ENCODE results near the gene ADM. TPM values are rescaled to one million over a fixed set of nuclear protein-coding genes. Genes with fewer than 3 reads are reported as not detected.
"Not testable (repeated sequence)": the region's sequence is repeated elsewhere in the genome, so short reads cannot be mapped to it uniquely, and the experiment has no call there.

ADM gene, protein sequence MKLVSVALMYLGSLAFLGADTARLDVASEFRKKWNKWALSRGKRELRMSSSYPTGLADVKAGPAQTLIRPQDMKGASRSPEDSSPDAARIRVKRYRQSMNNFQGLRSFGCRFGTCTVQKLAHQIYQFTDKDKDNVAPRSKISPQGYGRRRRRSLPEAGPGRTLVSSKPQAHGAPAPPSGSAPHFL
- 10 to 100 TPM; 47.1 to 81.7 TPM for total RNA-seq
- long read RNA-seq, transcript ADM-201 (4 exons, 1,885 nt), result major isoform, 42 of 71 reads
- long read RNA-seq, partial matches to known transcripts, result 4 of 71 reads
- long read RNA-seq, other reads (novel, unspliced or antisense), result 21 of 71 reads

DNA sequence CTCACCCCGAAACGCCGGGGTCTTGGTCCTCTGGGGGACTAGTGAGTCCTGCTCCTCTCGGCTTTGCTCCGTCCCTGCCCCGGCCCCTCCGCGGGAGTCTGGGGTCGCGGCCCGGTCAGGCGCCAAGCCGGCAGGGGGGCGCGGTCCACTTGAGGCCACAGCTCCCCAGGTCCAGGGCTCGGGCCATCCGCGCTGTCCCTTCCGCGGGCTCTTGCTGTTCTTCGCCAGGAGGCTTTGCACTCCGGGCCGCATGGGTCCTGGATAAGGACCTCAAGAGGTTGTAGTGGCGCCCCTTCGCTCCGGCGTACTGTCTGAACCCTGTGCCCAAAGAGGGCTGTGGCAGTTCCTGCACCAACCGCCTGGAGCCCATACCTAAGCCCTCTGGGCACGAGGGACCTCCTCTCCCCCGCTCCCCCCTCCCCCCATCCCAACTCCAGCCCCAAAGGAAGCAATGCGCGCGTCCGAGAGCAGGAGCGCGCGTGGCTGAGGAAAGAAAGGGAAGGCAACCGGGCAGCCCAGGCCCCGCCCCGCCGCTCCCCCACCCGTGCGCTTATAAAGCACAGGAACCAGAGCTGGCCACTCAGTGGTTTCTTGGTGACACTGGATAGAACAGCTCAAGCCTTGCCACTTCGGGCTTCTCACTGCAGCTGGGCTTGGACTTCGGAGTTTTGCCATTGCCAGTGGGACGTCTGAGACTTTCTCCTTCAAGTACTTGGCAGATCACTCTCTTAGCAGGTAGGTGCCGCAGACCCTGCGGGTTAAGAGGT is at the start of gene ADM:
TSS of gene ADM (plus strand) at position 579 of the 767 bp plus-strand sequence. CDS start 628 bp downstream, outside the sequence.
- peak; percentile 47 for ATAC-seq
- DNase-seq, result peak; percentile 90 to 91
- intact Hi-C loops (cut with DNase I, micrococcal nuclease), result loop anchor here in 1 of 2 donors (5.0 kb wide), 2 partner anchors 97 to 547 kb away; no protein-coding TSS in a partner anchor

DNA sequence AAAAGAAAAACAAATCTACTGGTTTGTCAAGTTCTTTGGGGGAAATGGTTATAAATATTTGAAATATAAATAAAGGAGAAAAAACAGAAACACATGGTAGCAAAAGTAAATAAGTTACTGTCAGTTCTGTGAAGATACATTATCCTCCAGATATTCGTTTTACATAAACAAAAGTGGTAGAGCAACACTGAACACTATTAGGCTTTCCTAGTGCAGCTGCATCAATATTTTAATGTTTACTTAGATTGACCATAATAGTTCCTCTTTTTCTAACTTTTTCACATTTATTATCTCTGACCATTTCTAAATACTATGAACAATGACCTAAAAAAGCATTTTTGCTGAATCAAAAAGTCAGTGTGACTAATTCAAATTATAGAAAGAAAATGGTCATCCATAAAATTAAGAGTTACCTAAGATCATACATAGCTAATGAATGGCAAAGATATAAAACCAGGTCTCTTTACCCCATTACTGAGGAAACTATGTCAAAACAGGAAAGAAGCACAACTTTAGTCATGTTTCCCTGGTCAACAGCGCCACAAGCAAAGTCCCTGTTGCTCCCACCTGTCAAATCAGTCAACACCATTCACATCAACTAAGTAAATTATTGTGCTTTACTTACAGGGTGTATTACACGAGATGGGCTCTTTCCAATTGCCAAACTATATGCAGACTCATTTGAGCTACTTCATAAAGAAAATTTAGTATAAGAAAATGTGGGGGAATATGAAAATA is 49.3 kb upstream of the ADM start:
- DNase-seq, result no peak
- no peak for ATAC-seq
- intact Hi-C loops (cut with DNase I, micrococcal nuclease), result no loop called here

DNA sequence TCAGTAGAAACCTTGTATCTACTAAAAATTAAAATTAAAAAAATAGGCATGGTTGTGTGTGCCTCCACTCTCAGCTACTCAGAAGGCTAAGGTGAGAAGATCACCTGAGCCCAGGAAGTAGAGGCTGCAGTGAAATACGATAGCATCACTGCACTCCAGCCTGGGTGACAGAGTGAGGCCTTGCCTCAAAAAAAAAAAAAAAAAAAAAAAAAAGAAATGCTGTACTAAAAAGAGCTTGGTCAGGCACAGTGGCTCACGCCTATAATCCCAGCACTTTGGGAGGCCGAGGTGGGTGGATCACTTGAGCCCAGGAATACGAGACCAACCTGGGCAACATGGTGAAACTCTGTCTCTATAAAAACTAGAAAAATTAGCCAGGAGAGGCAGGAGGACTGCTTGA is 47.4 kb upstream of the ADM start:
- intact Hi-C loops (cut with DNase I, micrococcal nuclease), result no loop called here
- no peak for DNase-seq
- ATAC-seq, result no peak

DNA sequence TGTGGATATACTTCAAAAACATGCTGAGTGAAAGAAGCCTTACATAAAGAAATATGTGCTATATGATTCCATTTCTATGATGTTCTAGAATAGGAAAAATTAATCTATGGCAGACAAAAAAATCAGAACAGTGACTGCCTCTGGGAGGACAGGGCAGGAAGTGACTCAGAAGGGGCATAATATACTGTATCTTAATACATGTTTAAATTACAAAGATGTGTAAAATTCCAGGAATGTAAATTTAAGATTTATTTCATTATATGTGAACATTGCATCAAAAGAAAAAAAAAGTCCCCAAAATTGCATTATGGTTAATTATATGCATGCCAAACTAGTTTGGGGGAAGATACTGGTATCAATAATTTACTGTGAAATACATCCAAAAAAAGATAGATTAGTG is 43.1 kb upstream of the ADM start:
- DNase-seq (no peak), ATAC-seq (no peak)
- intact Hi-C loops (cut with DNase I, micrococcal nuclease), result no loop called here

DNA sequence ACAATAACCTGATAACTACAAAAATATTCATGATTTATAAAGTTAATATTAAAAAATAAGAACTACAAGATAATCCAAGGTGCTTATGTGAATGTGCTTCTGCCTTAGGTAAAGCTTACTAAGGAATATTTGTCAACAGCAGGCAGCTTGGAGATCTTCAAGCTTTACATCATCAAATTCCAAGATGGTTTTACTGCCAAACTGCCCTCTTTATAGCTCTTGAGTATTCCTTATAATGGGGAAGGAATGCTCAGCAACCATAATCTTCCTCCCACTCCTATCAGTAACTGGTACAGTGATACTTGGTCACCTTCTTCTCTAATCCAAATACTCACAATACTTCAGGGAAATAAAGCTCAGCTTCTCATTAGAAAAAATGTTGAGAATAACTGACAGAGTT is 40.9 kb upstream of the ADM start:
- no peak for ATAC-seq
- intact Hi-C loops (cut with DNase I, micrococcal nuclease), result no loop called here

DNA sequence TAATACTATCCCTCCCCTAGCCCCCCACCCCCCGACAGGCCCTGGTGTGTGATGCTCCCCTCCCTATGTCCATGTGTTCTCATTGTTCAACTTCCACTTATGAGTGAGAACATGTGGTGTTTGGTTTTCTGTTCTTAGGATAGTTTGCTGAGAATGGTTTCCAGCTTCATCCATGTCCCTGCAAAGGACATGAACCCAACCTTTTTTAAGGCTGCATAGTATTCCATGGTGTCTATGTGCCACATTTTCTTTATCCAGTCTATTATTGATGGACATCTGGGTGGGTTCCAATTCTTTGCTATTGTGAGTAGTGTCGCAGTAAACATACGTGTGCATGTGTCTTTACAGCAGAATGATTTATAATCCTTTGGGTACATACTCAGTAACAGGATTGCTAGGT is 40.2 kb upstream of the ADM start:
- ATAC-seq; DNase-seq; intact Hi-C loops (cut with DNase I, micrococcal nuclease): not testable (repeated sequence)

More for the DNA sequence above, 40.9 kb upstream of the ADM start:
- DNase-seq, result no peak

DNA sequence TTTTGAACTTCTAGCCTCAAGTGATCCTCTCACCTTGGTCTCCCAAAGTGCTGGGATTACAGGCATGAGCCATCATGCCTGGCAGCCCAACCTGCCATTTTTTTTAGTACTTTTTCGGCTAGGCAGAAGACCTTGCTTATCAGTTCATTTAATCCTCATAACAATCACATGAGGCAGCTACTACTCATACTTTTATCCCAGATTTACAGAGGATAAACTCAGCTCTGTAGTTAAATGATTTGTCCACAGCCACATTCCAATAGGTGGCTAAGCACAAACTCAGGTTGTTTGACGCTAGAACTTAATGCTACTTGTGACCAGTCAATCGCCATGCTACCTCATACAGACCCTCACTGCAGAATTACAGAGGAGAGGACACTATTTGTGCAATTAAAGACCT is 38.9 kb upstream of the ADM start:
- intact Hi-C loops (cut with DNase I, micrococcal nuclease), result no loop called here
- no peak for ATAC-seq
- no peak for DNase-seq

DNA sequence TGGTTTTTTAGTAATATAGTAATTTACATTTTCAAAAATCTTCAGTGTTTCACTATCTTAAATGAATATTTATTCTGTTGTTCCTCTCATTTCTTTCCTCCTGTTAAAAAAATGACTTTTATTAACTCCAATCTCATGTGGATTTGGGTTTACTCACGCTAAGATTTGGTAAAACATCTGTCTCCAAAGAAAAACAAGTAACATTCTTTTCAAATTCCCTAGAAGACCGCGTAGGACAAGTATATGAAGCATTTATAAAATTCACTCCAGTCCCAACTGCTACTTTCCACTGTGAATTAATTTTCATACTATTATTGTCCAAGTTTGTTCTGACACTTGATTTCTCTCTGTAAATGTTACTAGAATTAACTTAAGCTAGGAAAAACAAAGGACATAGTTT is 37.1 kb upstream of the ADM start:
- intact Hi-C loops (cut with DNase I, micrococcal nuclease), result no loop called here
- no peak for DNase-seq
- no peak for ATAC-seq

DNA sequence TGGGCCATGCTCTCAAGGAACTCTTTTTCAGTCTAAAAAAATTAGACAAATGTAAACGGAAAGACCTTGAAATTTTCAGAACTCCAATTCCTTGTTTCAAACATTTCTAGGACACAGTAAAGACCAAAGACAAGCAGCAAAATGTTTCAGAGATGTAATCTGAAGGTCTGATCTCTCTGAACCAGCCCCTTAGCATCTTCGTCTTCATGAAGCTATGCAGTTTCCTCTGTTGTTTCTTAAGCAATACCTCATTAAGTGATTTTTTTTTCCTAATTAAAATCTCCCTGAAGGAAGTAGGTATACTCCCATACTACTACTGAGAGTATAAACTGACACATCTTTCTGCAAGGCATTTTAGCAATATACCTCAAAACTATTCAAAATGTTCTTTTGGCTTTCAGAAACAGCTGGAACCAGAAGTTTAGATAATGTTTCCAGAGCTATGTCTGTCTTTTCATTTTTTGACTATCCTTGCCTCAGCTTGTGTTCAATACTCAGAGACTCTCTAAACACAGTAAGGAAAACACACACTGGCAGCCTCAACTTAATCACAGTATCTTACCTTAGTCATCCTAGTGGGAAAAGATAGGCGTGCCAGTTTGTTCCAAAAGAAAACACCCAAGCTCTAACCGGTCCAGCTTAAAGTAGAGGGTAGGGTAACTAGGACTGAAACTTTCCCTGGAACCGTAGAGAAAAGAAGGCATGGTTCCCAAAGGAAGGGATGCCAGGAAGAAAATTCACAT is 36.0 kb upstream of the ADM start:
- intact Hi-C loops (cut with DNase I, micrococcal nuclease), result no loop called here
- no peak for ATAC-seq
- no peak for DNase-seq

DNA sequence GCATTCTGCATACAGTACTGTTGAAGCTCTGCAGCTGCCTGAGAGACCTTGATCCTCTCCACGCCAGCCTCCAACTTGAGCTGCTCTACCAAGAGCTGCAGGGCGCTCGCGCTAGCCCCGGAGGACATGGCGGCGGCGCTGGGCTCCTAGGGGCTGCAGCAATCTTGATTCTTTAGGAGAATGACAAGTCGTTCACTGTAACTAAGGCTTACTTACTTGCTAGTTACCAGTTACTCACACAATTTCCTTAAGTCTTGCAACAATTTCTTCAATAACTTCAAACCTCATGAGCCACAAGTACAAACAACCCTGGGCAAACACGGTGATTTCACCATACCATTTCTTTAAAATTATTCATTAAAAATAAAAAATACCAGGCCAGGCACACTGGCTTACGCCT is 32.7 kb upstream of the ADM start:
- no peak for ATAC-seq
- intact Hi-C loops (cut with DNase I, micrococcal nuclease), result no loop called here
- no peak for DNase-seq

DNA sequence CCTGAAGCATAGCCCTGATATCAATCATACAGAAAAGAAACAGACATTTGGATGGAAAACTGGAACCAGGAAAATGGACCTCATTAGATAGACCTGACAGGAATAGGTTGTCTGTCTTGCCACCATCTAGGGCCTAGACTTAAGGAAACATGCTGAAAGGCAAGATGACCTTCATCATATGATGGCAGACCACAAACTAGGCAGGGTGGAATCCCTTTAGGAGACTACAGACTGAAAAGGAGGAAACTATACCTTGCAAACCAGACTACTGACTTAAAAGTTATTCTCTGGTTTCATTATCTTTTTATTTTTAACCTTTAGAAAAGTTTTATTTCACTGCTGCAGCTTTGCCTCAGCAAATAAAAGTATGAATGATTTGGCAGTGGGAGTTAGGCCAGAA is 31.1 kb upstream of the ADM start:
- ATAC-seq, result no peak
- no peak for DNase-seq
- intact Hi-C loops (cut with DNase I, micrococcal nuclease), result no loop called here

DNA sequence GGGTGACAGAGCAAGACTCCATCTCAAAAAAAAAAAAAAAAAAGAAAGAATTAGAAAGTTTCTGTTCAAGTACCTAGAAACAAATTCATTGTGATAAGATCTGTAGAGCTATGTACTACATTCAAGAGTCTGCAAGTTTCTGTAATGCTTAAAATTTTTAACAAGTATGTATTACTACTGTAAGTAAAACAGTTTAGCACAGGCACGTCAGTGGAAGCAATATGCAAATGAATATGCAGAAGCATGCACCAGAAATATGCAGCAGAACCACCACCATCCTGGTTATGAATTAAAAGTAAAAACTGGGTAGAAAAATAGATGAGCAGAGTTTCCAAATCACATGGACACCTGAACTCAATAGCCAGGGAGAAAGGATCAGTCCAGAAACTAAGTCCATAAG is 30.1 kb upstream of the ADM start:
- intact Hi-C loops (cut with DNase I, micrococcal nuclease), result no loop called here
- no peak for DNase-seq
- ATAC-seq, result no peak

DNA sequence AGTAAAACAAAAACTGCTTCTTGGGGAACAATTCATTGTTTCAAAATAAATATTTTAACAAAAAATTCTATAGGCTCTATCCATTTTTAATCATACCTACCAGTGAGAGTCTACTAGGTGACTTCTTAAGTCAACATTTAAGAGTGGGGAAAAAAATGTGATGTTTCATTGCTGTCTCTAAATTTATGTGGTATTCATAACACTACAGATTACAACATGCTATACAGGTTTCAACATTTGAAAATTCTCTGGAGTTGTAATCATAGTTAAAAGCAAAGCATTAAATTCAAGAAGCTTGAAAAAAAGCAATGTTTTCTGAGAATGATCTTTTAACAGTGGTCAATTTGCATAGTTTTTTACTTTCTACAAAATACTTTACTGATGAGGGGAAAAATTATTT is 29.2 kb upstream of the ADM start:
- ATAC-seq, result no peak
- DNase-seq, result no peak
- intact Hi-C loops (cut with DNase I, micrococcal nuclease), result no loop called here

DNA sequence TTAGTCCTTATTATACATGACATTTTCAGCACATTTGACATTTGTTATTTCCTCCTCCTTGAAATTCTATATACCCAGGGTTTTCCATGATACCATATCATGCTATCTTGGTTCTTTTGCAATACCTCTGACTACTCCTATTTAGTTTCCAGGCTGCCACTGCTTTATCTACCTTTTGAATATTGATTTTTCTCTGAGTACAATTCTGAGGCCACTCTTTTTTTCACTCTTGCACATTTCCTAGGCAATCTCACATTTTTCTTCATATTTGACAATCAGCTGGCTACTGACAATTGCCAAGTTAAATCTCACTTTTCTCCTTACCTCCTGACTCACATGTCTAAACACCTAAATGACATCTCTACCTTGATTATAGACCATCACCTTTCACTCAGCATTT is 22.8 kb upstream of the ADM start:
- DNase-seq (no peak), ATAC-seq (no peak)
- intact Hi-C loops (cut with DNase I, micrococcal nuclease), result no loop called here

DNA sequence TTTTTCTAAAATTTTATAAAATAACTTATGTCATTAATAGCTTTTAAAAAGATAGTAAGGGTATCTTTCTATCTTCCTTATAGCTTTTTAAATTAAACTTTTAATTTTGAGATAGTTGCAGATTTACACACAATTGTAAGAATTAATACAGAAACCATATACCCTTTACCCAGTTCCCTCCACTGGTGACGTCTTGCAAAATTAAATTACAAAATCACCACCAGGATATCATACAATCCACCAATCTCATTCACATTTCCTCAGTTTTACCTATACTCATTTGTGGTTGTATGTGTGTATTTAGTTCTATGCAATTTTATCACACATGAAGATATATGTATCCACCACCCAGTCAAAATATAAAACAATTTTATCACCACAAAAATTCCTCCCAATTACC is 20.9 kb upstream of the ADM start:
- intact Hi-C loops (cut with DNase I, micrococcal nuclease), result no loop called here
- no peak for ATAC-seq
- no peak for DNase-seq

DNA sequence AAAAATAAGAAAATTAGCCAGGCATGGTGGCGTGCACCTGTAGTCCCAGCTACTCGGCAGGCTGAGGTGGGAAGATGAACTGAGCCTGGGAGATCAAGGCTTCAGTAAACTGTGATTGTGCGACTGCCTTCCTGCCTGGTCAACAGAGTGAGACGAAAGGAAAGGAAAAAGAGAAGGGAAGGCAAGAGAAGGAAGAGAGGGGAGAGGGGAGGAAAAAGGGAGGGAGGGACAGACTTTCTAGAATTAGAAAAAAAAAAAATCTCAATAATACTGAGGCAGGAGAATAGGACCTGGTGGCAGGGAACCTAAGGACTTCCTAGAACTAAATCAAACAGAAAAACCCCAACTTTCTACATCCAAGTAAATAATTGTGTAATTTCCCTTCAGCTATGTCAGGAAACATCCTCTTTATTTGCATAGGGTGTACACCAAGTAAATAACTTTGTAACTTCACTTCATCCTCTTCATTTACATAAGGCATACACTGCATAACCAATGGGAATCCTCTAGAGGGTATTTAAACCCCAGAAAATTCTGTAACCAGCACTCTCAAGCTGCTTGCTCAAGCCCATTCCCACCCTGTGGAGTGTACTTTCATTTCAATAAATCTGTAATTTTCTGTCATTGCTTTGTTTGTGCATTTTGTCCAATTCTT is 19.6 kb upstream of the ADM start:
- DNase-seq (no peak), ATAC-seq (peak; percentile 41)
- intact Hi-C loops (cut with DNase I, micrococcal nuclease), result no loop called here

DNA sequence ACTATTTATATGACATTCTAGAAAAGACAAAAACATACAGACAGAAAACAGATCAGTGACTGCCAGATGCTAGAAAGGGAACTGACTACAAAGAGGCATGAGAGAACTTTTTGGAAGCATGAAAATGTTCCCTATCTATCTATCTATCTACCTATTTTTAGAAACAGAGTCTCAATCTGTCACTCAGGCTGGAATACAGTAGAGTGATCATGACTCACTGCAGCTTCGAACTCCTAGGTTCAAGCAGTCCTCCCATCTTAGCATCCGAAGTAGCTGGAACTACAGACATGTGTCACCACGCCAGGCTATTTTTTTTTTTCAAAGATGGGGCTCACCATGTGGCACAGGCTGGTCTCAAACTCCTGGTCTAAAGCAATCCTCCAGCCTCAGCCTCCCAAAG is 17.7 kb upstream of the ADM start:
- DNase-seq (no peak), ATAC-seq (no peak)
- intact Hi-C loops (cut with DNase I, micrococcal nuclease), result no loop called here

DNA sequence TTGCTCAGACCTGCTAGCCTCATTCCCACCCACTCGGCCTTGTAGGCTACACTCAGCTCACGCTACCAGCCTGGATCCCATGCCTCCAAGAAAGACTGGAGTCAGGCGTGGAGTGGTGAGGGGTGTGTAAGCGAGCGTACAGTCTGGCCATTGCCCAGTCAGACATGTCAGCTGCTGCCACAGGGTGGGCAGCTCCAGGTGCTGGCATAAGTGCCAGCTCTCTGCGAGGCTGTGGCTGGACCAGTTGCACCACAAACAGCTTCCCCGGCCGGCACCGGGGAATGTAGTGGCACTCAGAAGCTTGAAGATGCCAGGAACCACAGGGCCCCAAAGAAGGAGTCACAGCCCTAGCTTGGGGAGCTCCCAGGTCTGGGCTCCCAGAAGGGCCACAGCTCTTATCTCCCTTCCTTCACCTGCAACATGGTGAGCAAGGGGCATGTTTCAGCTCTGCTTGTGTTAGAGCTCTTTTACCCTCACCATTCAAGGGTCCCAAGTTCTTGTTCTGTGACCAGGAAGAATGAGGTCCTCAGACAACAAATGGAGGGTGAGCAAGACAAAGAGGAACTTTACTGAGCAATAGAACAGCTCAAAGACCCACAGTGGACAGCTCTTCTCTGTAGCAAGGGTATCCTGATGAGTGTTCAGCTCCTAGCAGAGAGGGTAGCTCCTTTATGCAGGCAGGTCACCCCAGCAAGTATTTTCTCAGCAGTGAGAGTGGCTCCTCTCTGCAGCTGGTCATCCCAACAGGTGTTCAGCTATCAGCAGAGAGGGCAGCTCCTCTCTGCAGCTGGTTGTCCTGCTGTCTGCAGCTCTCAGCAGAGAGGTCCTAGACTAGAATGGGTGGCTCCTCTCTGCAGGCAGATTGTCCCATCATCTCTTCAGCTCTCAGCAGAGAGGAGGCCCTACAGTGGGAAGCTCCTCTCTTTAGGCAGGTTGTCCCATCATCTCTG is 16.8 kb upstream of the ADM start:
- ATAC-seq (no peak), DNase-seq (no peak)
- intact Hi-C loops (cut with DNase I, micrococcal nuclease), result no loop called here

Measured in left colon (tissue), 2 donors.